Gastroesophageal sphincter (tissue), 4 donors: ENCODE results near the gene MOK. TPM values are rescaled to one million over a fixed set of nuclear protein-coding genes. Genes with fewer than 3 reads are reported as not detected.

Experiments used
- ATAC-seq: fragments of 150-250 bp; one replicate; pipeline ENCODE4 v1.9.1; 2016; ENCODE audit warnings: mild to moderate bottlenecking, moderate library complexity
- H3K27ac ChIP-seq, 4 donors: fragments of 200-600 bp; sonication (generic) in 3 of 4; 1 replicate in 3 of 4; 2 replicates in 1 of 4; pipeline ENCODE4 v1.5.1; 2016 to 2019
- H3K27me3 ChIP-seq: fragments of 200-600 bp; sonication (generic); one replicate; pipeline ENCODE4 v1.5.1; 2019
- H3K36me3 ChIP-seq, 2 donors: fragments of 200-600 bp; sonication (generic); one replicate each; pipeline ENCODE4 v1.5.1; 2019; ENCODE audit warnings: control low read depth in 1 of 2
- H3K4me1 ChIP-seq, 3 donors: fragments of 200-600 bp; sonication (generic); 1 replicate in 2 of 3; 2 replicates in 1 of 3; pipeline ENCODE4 v1.5.1; 2016 to 2019; ENCODE audit warnings: control low read depth in 2 of 3
- H3K4me3 ChIP-seq, 2 donors: fragments of 200-600 bp; sonication (generic); one replicate each; pipeline ENCODE4 v1.5.1; 2019; ENCODE audit warnings: mild to moderate bottlenecking in 1 of 2, moderate library complexity in 1 of 2
- H3K9me3 ChIP-seq, 3 donors: fragments of 200-600 bp; sonication (generic); one replicate each; pipeline ENCODE4 v1.5.1; 2017 to 2019; ENCODE audit warnings: control low read depth in 2 of 3
- CTCF ChIP-seq, 4 experiments: fragments of 200-600 bp in 2 of 4; fragments of 450-650 bp in 2 of 4; sonication (generic) in 1 of 4; IDR thresholded peaks; one replicate each; pipeline ENCODE4 v1.5.1; 2017 to 2019; ENCODE audit warnings: antibody characterized with exemption in 4 of 4, mild to moderate bottlenecking in 2 of 4, moderate library complexity in 2 of 4
- EP300 ChIP-seq: sonication (generic); formaldehyde crosslinking; IDR thresholded peaks from one replicate; pipeline ENCODE4 v1.6.1; 2017; ENCODE audit warnings: antibody characterized with exemption, mild to moderate bottlenecking
- POLR2A ChIP-seq, 2 donors: fragments of 450-650 bp; IDR thresholded peaks; one replicate each; pipeline ENCODE4 v1.6.1; 2017; ENCODE audit warnings: antibody characterized with exemption in 2 of 2, mild to moderate bottlenecking in 2 of 2, moderate library complexity in 1 of 2
- POLR2AphosphoS5 ChIP-seq: sonication (generic); formaldehyde crosslinking; IDR thresholded peaks from one replicate; pipeline ENCODE4 v1.6.1; 2017; ENCODE audit warnings: antibody characterized with exemption
- WGBS, 2 donors: methylation state at CpG; one replicate each; pipeline ENCODE4 v1.1.5; 2018; ENCODE audit warnings: low coverage in 1 of 2; 5-methylcytosine and 5-hydroxymethylcytosine counted together
- total RNA-seq, 4 donors: library from RNA; depleted of rRNA; stranded (reverse); fragments of >200 nt; gene quantifications; one replicate each; pipeline ENCODE4 v1.1.0, GENCODE V29; 2016

Gene MOK
- total RNA-seq, 4 donors from 2014 or later, result 10.6 to 15.4 (median 10.7) TPM

- Histone ChIP-seq H3K27me3 (no peaks in the 10 kb centered on the region), H3K36me3 (peaks cover 0 to 38% of the 10 kb centered on the region in 2 donors), H3K4me1 (peaks cover 0 to 14% (median 0%) of the 10 kb centered on the region in 3 donors), H3K9me3 (no peaks in the 10 kb centered on the region), H3K27ac (peak overlapping the region in 1 of 4 donors; percentile 60), H3K4me3 (peak overlapping the region in 1 of 2 donors; percentile 31)
- 50 to 65% methylated on average over 21 to 34 of the region's 34 CpGs for WGBS, 2 donors
- peak; percentile 29 for ATAC-seq
- TF ChIP-seq POLR2AphosphoS5 (no peak), POLR2A (IDR thresholded peaks at IDR 0.05) (no peak), EP300 (no peak), CTCF (IDR thresholded peaks at IDR 0.05) (no peak)
Measured at GRCh38 chr14:102234331-102235264, 70.4 kb downstream of the MOK start.

- no peak overlapping the region for H3K27ac ChIP-seq
- TF ChIP-seq POLR2A (IDR thresholded peaks at IDR 0.05), result no peak
- no peak for TF ChIP-seq CTCF (IDR thresholded peaks at IDR 0.05)
- no peak for TF ChIP-seq EP300
- no peak for TF ChIP-seq POLR2AphosphoS5
- H3K27me3 ChIP-seq, result no peaks in the 10 kb centered on the region
- ATAC-seq, result no peak
- no peak overlapping the region for H3K4me3 ChIP-seq
- no peaks in the 10 kb centered on the region for H3K9me3 ChIP-seq
- peaks cover 0 to 48% of the 10 kb centered on the region in 2 donors for H3K36me3 ChIP-seq
- WGBS, 2 donors, result 80% methylated on average over 1 to 5 of the region's 6 CpGs
- peaks cover 0 to 14% (median 0%) of the 10 kb centered on the region in 3 donors for H3K4me1 ChIP-seq
Measured at GRCh38 chr14:102233081-102233480, 71.9 kb downstream of the MOK start.

GRCh38 chr14:102232348-102232625 is 72.7 kb downstream of the MOK start:
- ATAC-seq, result no peak
- Histone ChIP-seq H3K4me3 (no peak overlapping the region), H3K9me3 (no peaks in the 10 kb centered on the region), H3K4me1 (peaks cover 0 to 14% (median 0%) of the 10 kb centered on the region in 3 donors), H3K27me3 (no peaks in the 10 kb centered on the region), H3K36me3 (peaks cover 0 to 48% of the 10 kb centered on the region in 2 donors), H3K27ac (no peak overlapping the region)
- 80 to 93% methylated on average over 1 to 2 of the region's 9 CpGs for WGBS, 2 donors
- TF ChIP-seq POLR2AphosphoS5, result no peak
- no peak for TF ChIP-seq EP300
- no peak for TF ChIP-seq POLR2A (IDR thresholded peaks at IDR 0.05)
- TF ChIP-seq CTCF (IDR thresholded peaks at IDR 0.05), result no peak

DNA sequence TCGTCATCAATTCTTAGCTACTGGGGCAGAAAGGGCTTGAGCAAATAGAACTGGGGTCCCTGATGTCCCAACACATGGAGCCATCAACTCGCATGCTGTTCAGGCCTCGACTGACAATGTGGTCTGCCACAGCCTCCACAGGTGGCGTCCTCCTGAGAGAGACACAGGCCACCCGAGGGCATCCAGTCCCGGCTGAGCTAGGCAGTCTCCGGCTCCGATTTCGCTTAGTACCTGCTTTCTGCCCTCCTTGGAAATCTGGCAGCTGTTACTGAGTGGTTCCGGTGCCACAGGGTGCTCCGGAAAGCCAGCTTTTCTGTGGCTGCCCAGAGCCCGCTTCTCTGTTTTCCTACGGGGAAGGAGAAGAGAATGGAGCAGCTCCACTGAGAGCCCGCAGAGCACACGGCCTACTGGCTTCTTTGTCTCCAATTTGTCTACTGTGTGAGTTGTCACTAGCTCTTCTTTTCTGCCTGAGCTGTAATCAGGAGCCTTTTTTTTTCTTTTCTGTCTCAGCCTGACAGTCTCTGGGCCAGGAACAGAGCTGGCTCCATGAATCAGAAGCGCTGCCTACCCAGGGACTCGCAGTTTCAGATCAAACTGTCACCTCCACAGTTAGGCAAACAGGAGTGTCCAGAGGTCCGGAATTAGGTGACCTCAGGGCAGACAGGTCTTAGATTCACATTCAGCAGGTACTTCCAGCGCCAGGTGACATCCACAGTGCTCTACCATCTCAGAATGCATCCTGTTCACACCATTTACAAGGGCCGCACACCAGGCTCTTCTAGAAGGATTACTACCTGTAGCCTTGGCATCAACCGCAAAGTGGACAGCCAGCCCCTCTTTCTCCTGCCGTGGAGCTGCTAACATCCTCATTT is 73.3 kb downstream of the MOK start:
- peaks cover 0 to 14% (median 0%) of the 10 kb centered on the region in 3 donors for H3K4me1 ChIP-seq
- WGBS, 2 donors, result 75 to 84% methylated on average over 7 to 8 of the region's 22 CpGs
- H3K36me3 ChIP-seq, result peaks cover 0 to 48% of the 10 kb centered on the region in 2 donors
- no peaks in the 10 kb centered on the region for H3K27me3 ChIP-seq
- H3K9me3 ChIP-seq, result no peaks in the 10 kb centered on the region
- no peak for TF ChIP-seq POLR2A (IDR thresholded peaks at IDR 0.05)
- no peak overlapping the region for H3K27ac ChIP-seq
- no peak for ATAC-seq
- no peak overlapping the region for H3K4me3 ChIP-seq

GRCh38 chr14:102230481-102231210 is 74.3 kb downstream of the MOK start:
- ATAC-seq, result no peak
- Histone ChIP-seq H3K36me3 (peaks cover 0 to 48% of the 10 kb centered on the region in 2 donors), H3K4me3 (no peak overlapping the region), H3K4me1 (peaks cover 0 to 11% (median 0%) of the 10 kb centered on the region in 3 donors), H3K27ac (no peak overlapping the region), H3K9me3 (no peaks in the 10 kb centered on the region), H3K27me3 (no peaks in the 10 kb centered on the region)
- WGBS, 2 donors, result 79 to 81% methylated on average over 5 to 17 of the region's 22 CpGs
- no peak for TF ChIP-seq POLR2A (IDR thresholded peaks at IDR 0.05)
